ENCODE data around the gene ECSCR. TPM values are rescaled to one million over a fixed set of nuclear protein-coding genes. Genes with fewer than 3 reads are reported as not detected.

Gene ECSCR
- total RNA-seq, 4 donors from 2014 or later = 12.8 to 41.0 (median 25.9) TPM

GRCh38 chr5:139472386-139473030, 10.0 kb upstream of the ECSCR start:
- H3K9me3 ChIP-seq = no peaks in the 10 kb centered on the region
- WGBS, 2 donors = 82 to 85% methylated on average over 15 of the region's 15 CpGs

GRCh38 chr5:139470821-139471300, 8.3 kb upstream of the ECSCR start, which contains the start of gene SMIM33:
SMIM33 (plus strand) TSS chr5:139471004; CDS start chr5:139471122, 118 bp downstream.
- Histone ChIP-seq H3K4me3 (no peak within 1 kb of the TSS), H3K4me1 (peaks cover 0 to 24% (median 13%) of the 10 kb centered on the region in 4 donors), H3K27me3 (no peaks in the 10 kb centered on the region), H3K27ac (peak within 1 kb of the TSS in 1 of 4 donors; percentile 6), H3K9me3 (no peaks in the 10 kb centered on the region), H3K36me3 (peaks cover 0 to 9% (median 0%) of the 10 kb centered on the region in 3 donors)
- WGBS, 2 donors = 68 to 76% methylated on average over 9 of the region's 9 CpGs
- TF ChIP-seq POLR2A (IDR thresholded peaks at IDR 0.05) = no peak
- no peak for TF ChIP-seq CTCF (IDR thresholded peaks at IDR 0.05)
- TF ChIP-seq EP300 (IDR thresholded peaks at IDR 0.05) = no peak
- DNase-seq (ENCODE audit: low spot score in 2 of 2) = no peak

More at GRCh38 chr5:139472386-139473030, 10.0 kb upstream of the ECSCR start:
- DNase-seq (ENCODE audit: low spot score in 2 of 2) = no peak
- peaks cover 0 to 25% (median 0%) of the 10 kb centered on the region in 3 donors for H3K36me3 ChIP-seq
- H3K4me1 ChIP-seq = peaks cover 0 to 24% (median 13%) of the 10 kb centered on the region in 4 donors
- H3K27me3 ChIP-seq = no peaks in the 10 kb centered on the region
- no peak overlapping the region for H3K4me3 ChIP-seq
- peak overlapping the region in 3 of 4 donors; percentile 19 to 67 (median 67) for H3K27ac ChIP-seq
- TF ChIP-seq EP300 (IDR thresholded peaks at IDR 0.05) (no peak), POLR2A (IDR thresholded peaks at IDR 0.05) (no peak), CTCF (IDR thresholded peaks at IDR 0.05) (no peak)

- H3K27me3 ChIP-seq = no peaks in the 10 kb centered on the region
- H3K9me3 ChIP-seq = no peaks in the 10 kb centered on the region
- H3K4me3 ChIP-seq = no peak overlapping the region
- H3K27ac ChIP-seq = no peak overlapping the region
- no peaks in the 10 kb centered on the region for H3K36me3 ChIP-seq
- TF ChIP-seq CTCF (IDR thresholded peaks at IDR 0.05) = no peak
- no peak for TF ChIP-seq POLR2A (IDR thresholded peaks at IDR 0.05)
- TF ChIP-seq EP300 (IDR thresholded peaks at IDR 0.05) = no peak
- no peak for DNase-seq (ENCODE audit: low spot score in 2 of 2)
- H3K4me1 ChIP-seq = peaks cover 0 to 2% (median 0%) of the 10 kb centered on the region in 4 donors
- 73 to 75% methylated on average over 8 of the region's 8 CpGs for WGBS, 2 donors
These were observed 5.9 kb upstream of the ECSCR start for GRCh38 chr5:139468421-139468931.

GRCh38 chr5:139461698-139462097, 845 bp downstream of the ECSCR start:
- Histone ChIP-seq H3K4me1 (peaks cover 0 to 6% (median 0%) of the 10 kb centered on the region in 4 donors), H3K9me3 (no peaks in the 10 kb centered on the region), H3K27ac (peak overlapping the region in 2 of 4 donors; percentile 43 to 76), H3K4me3 (peak overlapping the region in 1 of 4 donors; percentile 12), H3K27me3 (no peaks in the 10 kb centered on the region), H3K36me3 (no peaks in the 10 kb centered on the region)
- no peak for DNase-seq (ENCODE audit: low spot score in 2 of 2)
- peak in 1 of 2 donors; percentile 18 for TF ChIP-seq EP300 (IDR thresholded peaks at IDR 0.05)
- no peak for TF ChIP-seq CTCF (IDR thresholded peaks at IDR 0.05)
- no peak for TF ChIP-seq POLR2A (IDR thresholded peaks at IDR 0.05)
- 27 to 44% methylated on average over 5 of the region's 5 CpGs for WGBS, 2 donors

- no peak for DNase-seq (ENCODE audit: low spot score in 2 of 2)
- Histone ChIP-seq H3K27me3 (no peaks in the 10 kb centered on the region), H3K4me1 (peaks cover 0 to 6% (median 0%) of the 10 kb centered on the region in 4 donors), H3K4me3 (peak overlapping the region in 1 of 4 donors; percentile 12), H3K9me3 (no peaks in the 10 kb centered on the region), H3K36me3 (no peaks in the 10 kb centered on the region), H3K27ac (peak overlapping the region in 1 of 4 donors; percentile 76)
- TF ChIP-seq POLR2A (IDR thresholded peaks at IDR 0.05) (no peak), EP300 (IDR thresholded peaks at IDR 0.05) (no peak), CTCF (IDR thresholded peaks at IDR 0.05) (no peak)
- WGBS, 2 donors = 73 to 86% methylated on average over 7 of the region's 7 CpGs
These were observed 1.4 kb downstream of the ECSCR start for GRCh38 chr5:139461176-139461575.

Data from tibial nerve (tissue), 4 donors.